CD4-positive, alpha-beta T cell treated with Interleukin-15 for 4 hours (primary cell): ENCODE results near the gene GTF2IRD2.
"Not testable (repeated sequence)": the region's sequence is repeated elsewhere in the genome, so short reads cannot be mapped to it uniquely, and the experiment has no call there.

Source experiments
- DNase-seq: peaks from one replicate; pipeline ENCODE4 v3.0.0-alpha.2; 2020; ENCODE audit warnings: low spot score

Gene GTF2IRD2

GRCh38 chr7:74850833-74851721, at the start of gene GTF2IRD2:
TSS of gene GTF2IRD2 (minus strand) at chr7:74851605. CDS start at chr7:74836378, 15,227 bp downstream.
- not testable (repeated sequence) for DNase-seq

- peak; percentile 75 for DNase-seq
Measured at GRCh38 chr7:74890158-74891123, 39.0 kb upstream of the GTF2IRD2 start.

DNA sequence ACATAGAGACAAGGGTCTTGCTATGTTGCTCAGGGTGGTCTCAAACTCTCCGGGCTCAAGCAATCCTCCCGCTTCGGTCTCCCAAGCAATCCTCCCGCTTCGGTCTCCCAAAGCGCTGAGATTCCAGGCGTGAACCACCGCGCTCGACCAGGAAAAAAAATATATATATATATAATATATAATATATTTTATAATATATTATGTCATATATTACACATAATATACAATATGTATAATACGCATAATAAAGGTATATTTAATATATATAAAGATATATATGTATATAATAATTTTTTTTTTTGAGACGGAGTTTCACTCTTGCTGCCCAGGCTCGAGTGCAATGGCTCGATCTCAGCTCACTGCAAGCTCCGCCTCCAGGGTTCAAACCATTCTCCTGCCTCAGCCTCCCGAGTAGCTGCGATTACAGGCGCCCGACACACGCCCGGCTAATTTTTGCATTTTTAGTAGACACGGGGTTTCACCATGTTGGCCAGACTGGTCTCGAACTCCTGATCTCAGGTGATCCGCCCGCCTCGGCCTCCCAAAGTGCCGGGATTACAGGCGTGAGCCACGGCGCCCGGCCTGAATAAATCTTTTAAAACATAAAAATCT, 38.2 kb upstream of the GTF2IRD2 start:
- DNase-seq: not testable (repeated sequence)

DNA sequence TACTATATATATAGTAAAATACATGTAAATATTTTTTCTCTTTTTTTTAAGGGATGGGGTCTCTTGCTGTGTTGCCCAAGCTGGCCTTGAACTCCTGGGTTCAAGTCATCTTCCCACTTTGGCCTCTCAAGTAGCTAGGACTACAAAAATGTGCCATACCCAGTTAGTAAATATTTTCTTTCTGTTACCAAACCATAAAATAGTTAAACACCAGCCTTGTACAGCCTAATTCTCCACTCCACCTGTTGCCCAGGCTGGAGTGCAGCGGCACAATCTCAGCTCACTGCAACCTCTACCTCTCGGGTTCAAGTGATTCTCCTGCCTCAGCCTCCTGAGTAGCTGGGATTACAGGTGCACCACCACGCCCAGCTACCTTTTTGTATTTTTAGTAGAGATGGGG, 33.9 kb upstream of the GTF2IRD2 start:
- DNase-seq: not testable (repeated sequence)

GRCh38 chr7:74882110-74882509, 30.7 kb upstream of the GTF2IRD2 start:
- DNase-seq: not testable (repeated sequence)

DNA sequence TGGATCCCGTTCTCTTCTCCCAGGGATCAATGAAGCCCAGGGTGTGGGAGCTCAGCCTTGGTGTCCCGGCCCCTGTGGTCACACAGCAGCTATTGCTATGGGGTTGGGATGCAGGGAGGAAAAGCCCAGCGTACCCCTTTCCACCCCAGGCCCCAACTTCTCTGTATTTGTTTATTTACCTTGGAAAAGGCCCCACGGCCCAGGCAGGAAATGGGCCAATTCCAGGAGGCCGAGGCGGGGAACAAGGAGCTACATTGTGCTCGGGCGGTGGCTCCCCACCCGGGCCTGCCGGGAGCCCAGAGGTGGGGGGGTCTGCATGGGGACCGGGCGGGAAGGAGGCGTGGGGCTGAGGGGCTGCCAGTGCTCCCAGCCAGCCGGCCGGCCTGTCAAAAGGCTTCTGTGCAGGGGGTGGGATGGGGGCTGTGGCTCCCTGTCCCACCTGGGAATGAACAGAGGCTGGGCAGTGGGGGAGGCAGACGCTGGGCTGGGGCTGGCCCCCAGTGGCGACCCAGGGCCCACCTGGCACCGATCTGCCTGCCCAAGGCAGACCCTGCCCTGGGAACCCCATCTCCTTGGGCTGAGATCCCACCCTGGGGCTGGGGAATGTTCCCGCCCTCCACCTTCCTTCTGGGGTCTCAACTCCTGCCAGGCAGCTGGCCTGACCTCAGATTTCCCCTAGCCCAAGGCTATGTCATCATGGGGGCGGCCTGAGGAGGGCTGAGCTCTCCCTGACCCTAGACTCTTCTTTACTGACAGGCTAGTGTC, 23.5 kb upstream of the GTF2IRD2 start:
- not testable (repeated sequence) for DNase-seq

DNA sequence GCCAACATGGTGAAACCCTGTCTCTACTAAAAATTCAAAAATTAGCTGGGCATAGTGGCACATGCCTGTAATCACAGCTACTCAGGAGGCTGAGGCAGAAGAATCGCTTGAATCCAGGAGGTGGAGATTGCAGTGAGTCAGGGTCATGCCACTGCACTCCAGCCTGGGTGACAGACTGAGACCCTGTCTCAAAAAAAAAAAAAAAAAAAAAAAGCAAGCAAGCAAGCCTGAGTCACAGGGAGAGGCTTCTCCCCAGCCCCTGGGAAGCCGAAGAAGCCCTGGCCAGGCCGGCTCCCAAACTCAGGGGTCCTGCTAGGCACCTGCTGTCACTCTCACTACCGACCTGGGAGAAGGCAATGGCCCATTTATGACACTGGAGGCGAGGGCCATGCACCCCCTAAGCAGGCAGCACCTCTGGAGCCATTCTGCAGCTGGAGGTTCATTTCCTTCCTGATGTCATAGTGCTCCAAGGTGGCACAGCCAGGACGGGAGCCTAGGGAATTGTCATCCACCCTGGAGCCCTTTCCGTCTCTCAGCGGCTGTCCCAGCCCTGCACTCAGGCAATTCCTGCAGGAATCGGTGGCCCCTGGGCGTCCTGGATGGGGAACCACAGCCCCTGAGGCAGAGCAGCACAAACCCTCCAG, 22.8 kb upstream of the GTF2IRD2 start:
- DNase-seq: not testable (repeated sequence)

GRCh38 chr7:74872542-74872941, 21.1 kb upstream of the GTF2IRD2 start:
- DNase-seq: not testable (repeated sequence)

DNA sequence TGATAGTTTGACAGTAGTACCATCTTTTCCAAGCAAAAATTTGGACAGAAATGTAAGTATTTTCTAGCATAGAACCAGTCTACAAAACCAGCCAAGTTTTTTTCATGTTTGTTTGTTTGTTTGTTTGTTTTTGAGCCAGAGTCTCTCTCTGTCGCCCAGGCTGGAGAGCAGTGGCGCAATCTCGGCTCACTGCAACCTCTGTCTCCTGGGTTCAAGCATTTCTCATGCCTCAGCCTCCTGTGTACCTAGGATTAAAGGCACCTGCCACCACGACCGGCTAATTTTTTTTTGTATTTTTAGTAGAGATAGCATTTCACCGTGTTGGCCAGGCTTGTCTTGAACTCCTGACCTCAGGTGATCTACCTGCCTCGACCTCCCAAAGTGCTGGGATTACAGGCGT, 14.4 kb upstream of the GTF2IRD2 start:
- DNase-seq: not testable (repeated sequence)

DNA sequence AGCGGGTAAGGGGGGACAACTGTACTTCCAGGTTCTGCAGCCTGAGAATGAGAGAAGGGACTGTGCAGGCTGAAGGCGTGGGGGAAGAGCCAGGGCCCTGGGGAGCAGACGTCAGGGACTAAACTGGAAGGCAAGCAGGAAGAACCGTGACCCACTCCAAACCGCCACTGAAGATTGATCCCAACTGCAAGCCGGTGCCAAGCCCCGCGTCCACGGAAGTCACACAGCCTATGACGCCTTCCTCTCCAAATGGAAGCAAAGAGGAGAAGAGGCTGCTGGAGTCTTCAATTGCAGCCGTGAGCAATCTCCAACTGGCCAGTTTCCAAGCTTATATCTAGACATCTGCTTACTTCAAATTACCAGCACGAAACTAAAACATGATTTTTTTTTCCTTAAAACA, 1.6 kb downstream of the GTF2IRD2 start:
- not testable (repeated sequence) for DNase-seq

GRCh38 chr7:74830411-74830810, 21.0 kb downstream of the GTF2IRD2 start:
- not testable (repeated sequence) for DNase-seq

DNA sequence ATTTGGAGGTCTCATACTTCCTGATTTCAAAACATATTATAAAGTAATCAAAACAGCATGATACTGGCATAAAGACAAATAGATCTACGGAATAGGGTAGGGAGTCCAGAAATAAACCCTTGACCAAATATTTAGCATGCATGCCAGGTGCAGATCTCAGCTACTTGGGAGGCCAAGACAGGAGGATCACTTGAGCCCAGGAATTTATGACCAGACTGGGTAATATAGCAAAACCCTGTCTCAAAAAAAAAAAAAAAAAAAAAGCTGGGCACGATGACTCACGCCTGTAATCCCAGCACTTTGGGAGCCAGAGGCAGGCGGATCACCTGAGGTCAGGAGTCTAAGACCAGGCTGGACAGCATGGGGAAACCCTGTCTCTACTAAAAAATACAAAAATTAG, 21.4 kb downstream of the GTF2IRD2 start:
- DNase-seq: not testable (repeated sequence)

- DNase-seq: not testable (repeated sequence)
Measured at GRCh38 chr7:74821259-74821658, 30.1 kb downstream of the GTF2IRD2 start.

GRCh38 chr7:74820146-74820805, 31.1 kb downstream of the GTF2IRD2 start:
- DNase-seq: not testable (repeated sequence)

DNA sequence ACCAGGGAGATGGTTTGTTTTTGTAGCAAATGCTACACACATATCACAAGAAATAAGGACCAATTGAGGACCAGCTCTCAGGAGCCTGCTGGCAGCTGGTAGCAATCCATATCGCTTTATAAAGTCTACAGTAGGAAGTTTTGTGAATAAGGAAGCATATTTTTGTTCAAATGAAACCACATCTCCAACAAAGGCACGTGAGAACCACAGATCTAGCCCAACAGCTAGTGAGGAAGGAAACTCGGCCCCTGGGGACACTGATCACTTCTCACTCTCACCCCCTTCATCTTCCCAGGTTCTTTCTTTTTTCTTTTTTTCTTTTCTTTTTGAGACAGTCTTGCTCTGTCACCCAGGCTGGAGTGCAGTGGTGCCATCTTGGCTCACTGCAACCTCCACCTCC, 35.5 kb downstream of the GTF2IRD2 start:
- DNase-seq: not testable (repeated sequence)

DNA sequence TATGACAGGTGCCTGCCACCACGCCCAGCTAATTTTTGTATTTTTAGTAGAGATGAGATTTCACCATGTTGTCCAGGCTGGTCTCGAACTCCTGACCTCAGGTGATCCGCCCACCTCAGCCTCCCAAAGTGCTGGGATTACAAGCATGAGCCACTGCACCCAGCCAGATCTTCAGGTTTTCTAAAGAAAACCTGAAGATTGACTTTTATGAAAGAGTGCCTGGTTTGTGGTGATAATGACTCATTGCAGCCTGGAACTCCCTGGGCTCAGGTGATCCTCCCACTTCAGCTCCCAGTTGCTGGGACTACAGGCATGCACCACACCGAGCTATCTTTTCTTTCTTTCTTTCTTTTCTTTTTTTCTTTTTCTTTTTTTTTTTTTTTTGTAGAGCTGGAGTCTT, 52.8 kb downstream of the GTF2IRD2 start:
- not testable (repeated sequence) for DNase-seq

DNA sequence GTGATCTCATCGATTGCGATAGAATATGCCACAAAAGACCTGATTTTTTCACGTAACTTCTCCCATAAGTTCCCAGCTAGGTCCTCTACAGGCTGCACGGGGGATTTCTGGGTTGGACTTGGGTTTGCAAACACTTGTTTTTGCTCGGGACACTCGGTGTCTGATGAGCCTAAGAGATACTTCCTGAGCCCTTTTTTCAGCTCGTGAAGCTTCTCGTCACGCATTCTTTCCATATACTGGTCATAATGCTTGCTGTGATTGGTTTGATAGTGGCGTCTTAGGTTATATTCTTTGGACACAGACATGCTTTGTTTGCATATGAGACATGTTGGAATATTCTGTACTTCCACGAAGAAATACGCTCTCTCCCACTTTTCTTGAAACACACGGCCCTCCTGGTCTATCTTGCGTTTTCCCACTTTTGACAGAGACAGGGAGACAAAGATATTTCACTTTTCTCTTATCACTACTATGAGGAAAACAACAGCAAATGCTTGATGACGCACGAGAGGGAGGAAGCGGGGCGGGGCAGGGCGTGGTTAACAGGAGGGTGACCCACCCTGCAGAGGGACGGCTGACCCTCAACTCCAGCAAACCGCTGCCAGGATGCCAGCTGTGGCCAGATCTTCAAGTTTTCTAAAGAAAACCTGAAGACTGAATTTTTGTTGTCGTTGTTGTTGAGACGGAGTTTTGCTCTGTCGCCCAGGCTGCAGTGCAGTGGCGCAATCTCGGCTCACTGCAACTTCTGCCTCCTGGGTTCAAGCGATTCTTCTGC, 53.4 kb downstream of the GTF2IRD2 start:
- not testable (repeated sequence) for DNase-seq

GRCh38 chr7:74789200-74789736, 62.1 kb downstream of the GTF2IRD2 start:
- not testable (repeated sequence) for DNase-seq
